NB4 (cell line): ENCODE data around the gene PLCB4.

Source experiments
- POLR2A ChIP-seq: IDR thresholded peaks from 2 replicates; pipeline ENCODE4 v1.6.1; 2011; ENCODE audit warnings: mild to moderate bottlenecking; ENCODE audit not compliant: insufficient read length; ENCODE audit errors: extremely low read depth
- TF ChIP-seq, protein P1 (sequence below): IDR thresholded peaks from one replicate; pipeline ENCODE4 v1.5.1; 2012; ENCODE audit warnings: low read depth, low read length
- TF ChIP-seq, protein P2 (sequence below): IDR thresholded peaks from 2 replicates; pipeline ENCODE4 v1.6.1; 2011; ENCODE audit warnings: low read depth, low read length

DNA sequence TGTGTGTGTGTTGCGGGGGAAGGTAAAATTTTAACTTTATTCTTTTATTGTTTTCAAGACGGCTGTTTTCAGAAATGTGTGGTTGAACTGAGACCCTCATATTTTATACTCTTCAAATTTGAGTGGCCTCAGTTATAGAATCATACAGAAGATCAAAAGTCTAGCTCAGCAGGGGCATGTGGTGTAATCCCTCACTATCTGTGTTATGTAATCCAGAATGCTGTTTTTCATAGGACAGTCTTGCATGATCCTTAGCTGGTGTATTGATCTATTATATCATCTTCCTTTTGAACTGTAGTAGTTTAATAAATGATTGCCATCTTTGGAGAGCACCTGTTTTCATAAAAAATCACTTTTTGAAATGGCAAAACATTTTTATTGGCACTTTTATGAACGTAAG is 1.4 kb downstream of the PLCB4 start:
- TF ChIP-seq, protein P1, sequence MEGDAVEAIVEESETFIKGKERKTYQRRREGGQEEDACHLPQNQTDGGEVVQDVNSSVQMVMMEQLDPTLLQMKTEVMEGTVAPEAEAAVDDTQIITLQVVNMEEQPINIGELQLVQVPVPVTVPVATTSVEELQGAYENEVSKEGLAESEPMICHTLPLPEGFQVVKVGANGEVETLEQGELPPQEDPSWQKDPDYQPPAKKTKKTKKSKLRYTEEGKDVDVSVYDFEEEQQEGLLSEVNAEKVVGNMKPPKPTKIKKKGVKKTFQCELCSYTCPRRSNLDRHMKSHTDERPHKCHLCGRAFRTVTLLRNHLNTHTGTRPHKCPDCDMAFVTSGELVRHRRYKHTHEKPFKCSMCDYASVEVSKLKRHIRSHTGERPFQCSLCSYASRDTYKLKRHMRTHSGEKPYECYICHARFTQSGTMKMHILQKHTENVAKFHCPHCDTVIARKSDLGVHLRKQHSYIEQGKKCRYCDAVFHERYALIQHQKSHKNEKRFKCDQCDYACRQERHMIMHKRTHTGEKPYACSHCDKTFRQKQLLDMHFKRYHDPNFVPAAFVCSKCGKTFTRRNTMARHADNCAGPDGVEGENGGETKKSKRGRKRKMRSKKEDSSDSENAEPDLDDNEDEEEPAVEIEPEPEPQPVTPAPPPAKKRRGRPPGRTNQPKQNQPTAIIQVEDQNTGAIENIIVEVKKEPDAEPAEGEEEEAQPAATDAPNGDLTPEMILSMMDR = no peak
- TF ChIP-seq POLR2A = no peak
- TF ChIP-seq, protein P2, sequence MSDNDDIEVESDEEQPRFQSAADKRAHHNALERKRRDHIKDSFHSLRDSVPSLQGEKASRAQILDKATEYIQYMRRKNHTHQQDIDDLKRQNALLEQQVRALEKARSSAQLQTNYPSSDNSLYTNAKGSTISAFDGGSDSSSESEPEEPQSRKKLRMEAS = no peak
